Muscle of leg (tissue), 11 donors: ENCODE results near the gene NMNAT1. TPM values are rescaled to one million over a fixed set of nuclear protein-coding genes. Genes with fewer than 3 reads are reported as not detected.

Source experiments
- DNase-seq: peaks from one replicate; pipeline ENCODE4 v3.0.0; 2013
- H3K27ac ChIP-seq: one replicate; pipeline ENCODE4 v1.5.1; 2013; ENCODE audit warnings: mild to moderate bottlenecking, low read length, control low read depth
- H3K27me3 ChIP-seq: one replicate; pipeline ENCODE4 v1.6.1; 2013; ENCODE audit warnings: low read length; ENCODE audit not compliant: control insufficient read depth, insufficient read depth
- H3K36me3 ChIP-seq: one replicate; pipeline ENCODE4 v1.6.1; 2013; ENCODE audit warnings: low read length; ENCODE audit not compliant: control insufficient read depth, insufficient read depth
- H3K4me1 ChIP-seq: one replicate; pipeline ENCODE4 v1.6.1; 2013; ENCODE audit warnings: low read length; ENCODE audit not compliant: control insufficient read depth, insufficient read depth
- H3K4me3 ChIP-seq: one replicate; pipeline ENCODE4 v1.5.1; 2013; ENCODE audit warnings: low read length, control low read depth
- H3K9me3 ChIP-seq: replicated peaks from 2 replicates; pipeline ENCODE4 v1.6.1; 2013; ENCODE audit warnings: low read depth, low read length; ENCODE audit not compliant: control insufficient read depth
- WGBS: methylation state at CpG from one replicate; pipeline ENCODE4 v1.1.5; 2013; ENCODE audit warnings: missing lambda C conversion rate; ENCODE audit not compliant: insufficient coverage; 5-methylcytosine and 5-hydroxymethylcytosine counted together
- polyA plus RNA-seq, 8 donors: library from polyadenylated mRNA; unstranded; fragments of 120-200 nt; gene quantifications; one replicate each; pipeline versions ENCODE4 v1.2.1 to v1.2.3, GENCODE V29; 2013; ENCODE audit warnings: inconsistent platforms in 1 of 8, low replicate concordance in 1 of 8; ENCODE audit not compliant: insufficient read length in 8 of 8, insufficient read depth in 1 of 8
- total RNA-seq: library from RNA; stranded (reverse); fragments of 120-200 nt; gene quantifications from one replicate; pipeline ENCODE4 v1.2.4, GENCODE V29; 2013

Gene NMNAT1
- total and polyA plus RNA-seq, 9 donors, result 10.8 to 13.2 (median 12.4) TPM

DNA sequence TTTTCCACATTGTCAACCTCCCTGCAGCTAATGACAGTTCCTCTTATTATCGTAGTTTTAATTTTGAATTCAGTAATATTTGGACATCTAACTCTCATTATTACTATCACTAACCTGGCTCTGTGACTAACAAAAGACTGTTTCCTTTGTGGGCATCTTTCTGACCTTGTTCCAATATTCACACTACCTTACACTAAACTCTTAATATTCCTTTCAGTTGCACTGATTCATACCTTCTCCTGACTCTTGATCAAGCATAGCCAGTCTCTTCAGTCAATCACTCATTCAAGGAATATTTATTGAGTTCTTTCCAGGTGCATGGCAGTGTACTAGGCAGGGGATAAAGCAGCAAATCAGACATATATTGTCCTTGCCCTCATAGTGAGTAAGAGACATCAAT lies 25.4 kb upstream of the NMNAT1 start:
- Histone ChIP-seq H3K27ac (no peak overlapping the region), H3K4me3 (no peak overlapping the region), H3K9me3 (no peaks in the 10 kb centered on the region), H3K4me1 (no peaks in the 10 kb centered on the region), H3K27me3 (no peaks in the 10 kb centered on the region), H3K36me3 (no peaks in the 10 kb centered on the region)
- no CpG with 5 or more reads among the region's 1 CpG for WGBS
- DNase-seq, result no peak

GRCh38 chr1:9920606-9921005 lies 22.7 kb upstream of the NMNAT1 start:
- no peaks in the 10 kb centered on the region for H3K27me3 ChIP-seq
- 80% methylated on average over 3 of the region's 5 CpGs for WGBS

DNA sequence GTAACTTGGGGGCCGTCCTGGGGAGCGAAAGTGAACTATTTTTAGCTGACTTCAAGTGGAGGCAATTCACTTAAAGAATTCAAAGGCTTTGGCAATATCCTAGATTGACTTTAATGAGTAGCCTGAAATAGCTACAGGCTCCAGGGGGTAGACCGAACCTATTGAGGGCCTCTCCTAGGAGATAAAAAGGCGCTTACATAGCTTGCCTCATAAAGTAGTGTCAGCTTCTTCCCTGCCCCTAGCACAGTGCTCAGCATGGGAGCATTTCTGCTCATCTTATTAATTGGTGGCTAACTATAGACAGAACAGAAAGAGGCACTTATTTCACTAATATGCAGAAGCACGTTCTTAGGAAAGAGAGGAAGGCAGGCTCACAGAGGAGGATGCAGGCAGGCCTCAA lies 20.9 kb upstream of the NMNAT1 start:
- Histone ChIP-seq H3K27ac (no peak overlapping the region), H3K9me3 (no peaks in the 10 kb centered on the region), H3K36me3 (no peaks in the 10 kb centered on the region), H3K4me3 (no peak overlapping the region), H3K4me1 (no peaks in the 10 kb centered on the region), H3K27me3 (no peaks in the 10 kb centered on the region)
- no peak for DNase-seq
- WGBS, result 41% methylated on average over 2 of the region's 5 CpGs

More at GRCh38 chr1:9920606-9921005, 22.7 kb upstream of the NMNAT1 start:
- H3K9me3 ChIP-seq, result no peaks in the 10 kb centered on the region
- no peak for DNase-seq
- no peaks in the 10 kb centered on the region for H3K36me3 ChIP-seq
- no peak overlapping the region for H3K27ac ChIP-seq
- H3K4me1 ChIP-seq, result no peaks in the 10 kb centered on the region
- no peak overlapping the region for H3K4me3 ChIP-seq

- Histone ChIP-seq H3K36me3 (peaks cover 16% of the 10 kb centered on the region), H3K27me3 (no peaks in the 10 kb centered on the region), H3K4me3 (no peak overlapping the region), H3K4me1 (no peaks in the 10 kb centered on the region), H3K27ac (no peak overlapping the region), H3K9me3 (no peaks in the 10 kb centered on the region)
- 74% methylated on average over 2 of the region's 5 CpGs for WGBS
- no peak for DNase-seq
These were observed 16.0 kb upstream of the NMNAT1 start for GRCh38 chr1:9927259-9927658.

DNA sequence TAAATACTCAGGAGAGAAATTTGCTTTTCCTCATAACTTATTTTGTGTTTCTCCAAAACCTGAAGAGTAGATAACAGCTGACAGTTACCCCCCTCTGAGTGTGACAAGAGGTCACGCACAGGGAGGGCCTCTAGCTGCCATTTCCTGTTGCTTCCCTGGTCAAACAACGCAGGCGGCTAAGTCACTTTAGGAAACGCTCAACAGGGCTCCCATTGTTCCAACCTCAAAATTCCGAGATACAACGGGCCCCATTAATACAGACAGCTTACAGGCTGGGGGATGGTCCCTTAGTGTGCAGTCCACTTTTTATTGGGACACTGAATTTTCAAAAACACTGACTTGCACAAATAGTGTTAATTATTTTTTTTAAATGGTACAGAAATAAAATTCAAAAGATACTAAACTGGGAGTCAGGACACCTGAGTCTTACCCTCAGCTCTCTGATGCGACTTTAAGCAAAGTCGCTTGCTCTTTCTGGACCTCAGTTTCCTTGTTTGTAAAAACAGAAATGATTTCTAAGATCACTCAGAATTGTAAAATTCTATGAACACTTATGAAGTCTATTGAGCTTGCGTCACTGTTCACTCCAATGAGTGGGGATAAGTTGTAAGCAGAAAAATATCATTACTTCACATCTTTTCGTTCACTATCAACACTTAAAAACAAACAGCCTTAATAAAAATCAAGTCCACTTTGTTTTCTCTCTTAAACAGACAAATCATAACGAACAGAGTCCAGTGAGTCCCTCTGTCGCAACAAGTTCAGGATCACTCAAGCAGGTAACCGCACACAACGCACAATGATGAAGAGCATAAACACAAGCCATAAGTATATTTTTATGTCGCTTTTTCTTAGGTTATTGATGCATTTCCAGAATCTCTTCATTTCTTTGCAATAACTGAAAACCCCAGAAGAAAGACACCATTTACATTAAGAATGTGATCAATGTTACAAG lies 13.6 kb upstream of the NMNAT1 start:
- Histone ChIP-seq H3K27me3 (no peaks in the 10 kb centered on the region), H3K27ac (no peak overlapping the region), H3K4me3 (no peak overlapping the region), H3K4me1 (no peaks in the 10 kb centered on the region), H3K36me3 (peaks cover 24% of the 10 kb centered on the region), H3K9me3 (no peaks in the 10 kb centered on the region)
- DNase-seq, result peak; percentile 13
- WGBS, result 70% methylated on average over 7 of the region's 15 CpGs

- no peaks in the 10 kb centered on the region for H3K9me3 ChIP-seq
- H3K4me3 ChIP-seq, result peak overlapping the region; percentile 91
- H3K27ac ChIP-seq, result peak overlapping the region; percentile 86
- peaks cover 11% of the 10 kb centered on the region for H3K4me1 ChIP-seq
- H3K36me3 ChIP-seq, result peaks cover 12% of the 10 kb centered on the region
- peak; percentile 62 for DNase-seq
- under 1% methylated on average over 11 of the region's 14 CpGs for WGBS
- no peaks in the 10 kb centered on the region for H3K27me3 ChIP-seq
These were observed 806 bp upstream of the NMNAT1 start for GRCh38 chr1:9942399-9942938.

DNA sequence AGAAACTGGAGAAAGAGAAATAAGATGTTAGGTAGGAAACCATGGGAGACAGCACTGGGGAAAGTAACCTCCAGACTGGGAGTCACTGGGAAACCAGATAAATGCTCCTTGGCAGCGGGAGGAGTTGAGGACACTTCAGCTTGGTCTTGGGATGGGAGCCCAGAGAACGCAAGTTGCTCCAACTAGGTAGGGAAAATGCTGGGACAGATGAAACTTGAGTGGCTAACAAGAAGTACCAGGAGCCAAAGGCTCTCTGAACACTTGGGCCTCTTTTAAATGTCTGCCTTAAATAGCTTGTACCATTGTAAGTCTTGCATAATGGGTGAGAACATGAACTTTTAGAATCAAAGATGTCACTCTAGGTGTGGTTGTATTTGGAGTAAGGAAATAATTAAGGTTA lies 3.0 kb downstream of the NMNAT1 start:
- H3K27ac ChIP-seq, result no peak overlapping the region
- H3K27me3 ChIP-seq, result no peaks in the 10 kb centered on the region
- peaks cover 11% of the 10 kb centered on the region for H3K36me3 ChIP-seq
- 92% methylated on average over 2 of the region's 2 CpGs for WGBS
- peaks cover 17% of the 10 kb centered on the region for H3K4me1 ChIP-seq
- H3K4me3 ChIP-seq, result no peak overlapping the region
- H3K9me3 ChIP-seq, result no peaks in the 10 kb centered on the region
- DNase-seq, result no peak

- Histone ChIP-seq H3K4me3 (no peak overlapping the region), H3K36me3 (no peaks in the 10 kb centered on the region), H3K27ac (no peak overlapping the region), H3K4me1 (peaks cover 11% of the 10 kb centered on the region), H3K9me3 (no peaks in the 10 kb centered on the region), H3K27me3 (no peaks in the 10 kb centered on the region)
- no peak for DNase-seq
- 87% methylated on average over 6 of the region's 8 CpGs for WGBS
These were observed 14.5 kb downstream of the NMNAT1 start for GRCh38 chr1:9957726-9958125.

GRCh38 chr1:9960011-9960410 lies 16.7 kb downstream of the NMNAT1 start:
- Histone ChIP-seq H3K27me3 (no peaks in the 10 kb centered on the region), H3K4me3 (no peak overlapping the region), H3K36me3 (no peaks in the 10 kb centered on the region), H3K4me1 (peaks cover 11% of the 10 kb centered on the region), H3K9me3 (no peaks in the 10 kb centered on the region), H3K27ac (peak overlapping the region; percentile 77)
- WGBS, result 42% methylated on average over 2 of the region's 4 CpGs
- peak; percentile 27 for DNase-seq

- Histone ChIP-seq H3K9me3 (no peaks in the 10 kb centered on the region), H3K36me3 (no peaks in the 10 kb centered on the region), H3K27me3 (no peaks in the 10 kb centered on the region), H3K4me1 (peaks cover 11% of the 10 kb centered on the region), H3K27ac (peak overlapping the region; percentile 77), H3K4me3 (no peak overlapping the region)
- peak; percentile 56 for DNase-seq
- 75% methylated on average over 3 of the region's 12 CpGs for WGBS
These were observed 17.7 kb downstream of the NMNAT1 start for GRCh38 chr1:9960706-9961562.
